HAP-1 (cell line): Measurements from ENCODE around the gene KCNMA1.

Experiments
- DNase-seq, 2 experiments: peaks; one replicate each; pipeline ENCODE4 v3.0.0-alpha.2; 2016 to 2020; ENCODE audit warnings: low spot score in 2 of 2
- H3K27me3 ChIP-seq: fragments of 250-450 bp; sonication (Bioruptor Pico); 2 replicates; pipeline ENCODE4 v1.5.1; 2020; ENCODE audit warnings: low read depth, mild to moderate bottlenecking, moderate library complexity
- H3K36me3 ChIP-seq: fragments of 250-450 bp; sonication (Bioruptor Pico); replicated peaks from 2 replicates; pipeline ENCODE4 v1.5.1; 2020; ENCODE audit warnings: mild to moderate bottlenecking
- H3K4me1 ChIP-seq: fragments of 250-450 bp; sonication (Bioruptor Pico); 2 replicates; pipeline ENCODE4 v1.5.1; 2020; ENCODE audit warnings: mild to moderate bottlenecking
- H3K4me3 ChIP-seq: fragments of 250-450 bp; sonication (Bioruptor Pico); 2 replicates; pipeline ENCODE4 v1.5.1; 2020; ENCODE audit warnings: mild to moderate bottlenecking, moderate library complexity
- H3K9me3 ChIP-seq: fragments of 250-450 bp; sonication (Bioruptor Pico); 2 replicates; pipeline ENCODE4 v1.5.1; 2020; ENCODE audit warnings: mild to moderate bottlenecking, moderate library complexity
- in situ Hi-C: fragments of 300-500 bp; cut with MboI; formaldehyde crosslinking; loops from 3 replicates; pipeline ENCODE4 v1.14.3; 2020; ENCODE audit warnings: low sequenced_read_pairs, inconsistent platforms, mixed read lengths

Gene KCNMA1

DNA sequence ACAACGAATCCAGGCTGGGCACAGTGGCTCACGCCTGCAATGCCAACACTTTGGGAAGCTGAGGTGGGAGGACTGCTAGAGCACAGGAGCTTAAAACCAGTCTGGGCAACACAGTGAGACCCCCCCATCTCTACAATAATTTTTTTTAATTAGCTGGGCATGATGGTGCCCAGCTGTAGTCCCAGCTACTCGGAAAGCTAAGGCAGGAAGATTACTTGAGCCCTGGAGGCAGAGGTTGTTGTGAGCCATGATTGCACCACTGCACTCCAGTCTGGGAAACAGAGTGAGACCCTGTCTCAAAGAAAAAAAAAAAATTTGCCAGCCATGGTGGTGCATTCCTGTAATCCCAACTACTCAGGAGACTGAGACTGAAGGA lies 396.3 kb downstream of the KCNMA1 start:
- H3K4me1 ChIP-seq: no peaks in the 10 kb centered on the region
- DNase-seq: no peak
- H3K4me3 ChIP-seq: no peak overlapping the region
- H3K36me3 ChIP-seq: no peaks in the 10 kb centered on the region
- no peaks in the 10 kb centered on the region for H3K27me3 ChIP-seq
- in situ Hi-C loops: no loop called here
- H3K9me3 ChIP-seq: no peaks in the 10 kb centered on the region

DNA sequence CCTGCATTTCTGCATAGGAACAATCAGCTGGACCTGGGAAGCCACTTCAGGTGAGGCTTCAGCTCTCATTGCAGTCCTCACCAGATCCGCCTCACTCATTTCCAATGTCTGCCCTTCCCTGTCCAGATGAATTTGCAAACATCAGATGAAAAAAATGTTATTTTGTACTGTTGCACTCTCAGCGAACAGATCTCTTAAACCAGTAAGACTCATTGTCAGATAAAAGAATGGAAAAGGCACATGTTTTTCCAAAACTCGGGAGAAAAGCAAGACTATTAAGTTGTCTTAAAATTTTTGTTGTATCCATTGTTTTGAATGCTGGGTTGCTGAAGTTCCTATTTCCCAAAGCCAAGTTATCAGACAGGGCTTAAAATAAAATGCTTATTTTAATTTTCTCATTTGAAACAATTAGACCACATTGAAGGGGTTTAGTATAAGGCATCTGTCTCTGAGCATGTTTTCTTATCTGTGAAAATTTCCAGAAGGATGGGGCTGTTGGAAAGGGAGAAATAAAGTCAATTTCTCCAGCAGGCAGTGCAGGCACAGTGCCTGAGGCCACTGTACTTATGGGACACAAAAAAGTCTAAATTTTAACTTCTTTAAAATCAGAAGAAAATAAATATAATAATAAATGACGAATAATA lies 396.8 kb downstream of the KCNMA1 start:
- H3K9me3 ChIP-seq: no peaks in the 10 kb centered on the region
- in situ Hi-C loops: no loop called here
- no peak overlapping the region for H3K4me3 ChIP-seq
- no peaks in the 10 kb centered on the region for H3K4me1 ChIP-seq
- no peaks in the 10 kb centered on the region for H3K27me3 ChIP-seq
- DNase-seq: no peak
- H3K36me3 ChIP-seq: no peaks in the 10 kb centered on the region

DNA sequence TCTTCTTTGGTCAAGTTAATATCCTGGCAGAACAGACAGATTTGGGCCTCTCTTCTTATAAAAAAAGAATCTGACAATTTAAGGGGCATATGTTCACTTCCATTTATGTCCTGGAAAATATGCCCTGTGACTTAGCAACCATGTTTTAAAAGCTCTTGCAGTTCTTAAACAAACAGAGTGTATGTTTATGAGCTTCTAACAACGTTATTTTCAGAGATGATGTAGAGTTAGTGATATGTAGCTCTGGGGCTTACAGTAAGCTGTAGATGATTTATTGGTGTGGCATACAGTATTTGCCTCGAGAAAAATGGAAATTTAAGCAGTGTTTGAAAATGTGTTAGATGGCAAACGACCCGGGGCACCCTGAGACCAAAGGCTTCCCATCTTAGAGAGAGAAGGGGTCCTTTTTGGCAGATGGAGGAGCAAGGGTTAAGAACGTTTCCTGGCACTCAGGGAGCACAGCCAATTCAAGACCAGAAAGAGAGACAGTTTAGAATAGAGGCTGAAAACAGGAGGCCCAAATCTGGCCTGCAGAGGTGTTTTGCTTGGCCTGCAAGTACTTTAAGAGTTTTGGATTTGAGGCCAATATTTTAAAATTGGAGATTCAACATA lies 397.5 kb downstream of the KCNMA1 start:
- Histone ChIP-seq H3K4me3 (no peak overlapping the region), H3K27me3 (no peaks in the 10 kb centered on the region), H3K36me3 (no peaks in the 10 kb centered on the region), H3K4me1 (no peaks in the 10 kb centered on the region), H3K9me3 (no peaks in the 10 kb centered on the region)
- DNase-seq: no peak
- in situ Hi-C loops: no loop called here

DNA sequence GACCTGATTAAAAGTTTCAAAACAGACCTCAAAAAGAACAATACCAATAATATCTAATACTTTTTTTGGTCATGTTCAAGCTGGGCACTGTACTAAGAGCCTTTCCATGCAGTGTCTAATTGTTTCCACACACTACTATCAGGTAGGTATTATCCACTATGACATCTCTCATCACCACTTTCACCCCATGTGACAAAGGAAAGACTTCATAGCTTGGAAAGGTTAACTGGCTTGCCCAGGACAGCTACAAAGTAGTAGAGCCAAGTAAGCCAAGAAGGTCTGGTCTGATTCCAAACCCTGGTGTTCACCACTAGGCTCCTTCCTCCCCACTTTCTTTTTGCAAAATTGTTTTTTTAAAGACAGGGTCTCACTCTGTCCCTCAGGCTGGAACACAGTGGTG lies 400.5 kb downstream of the KCNMA1 start:
- H3K4me1 ChIP-seq: no peaks in the 10 kb centered on the region
- in situ Hi-C loops: no loop called here
- H3K4me3 ChIP-seq: no peak overlapping the region
- H3K27me3 ChIP-seq: no peaks in the 10 kb centered on the region
- H3K9me3 ChIP-seq: no peaks in the 10 kb centered on the region
- no peak for DNase-seq
- no peaks in the 10 kb centered on the region for H3K36me3 ChIP-seq

DNA sequence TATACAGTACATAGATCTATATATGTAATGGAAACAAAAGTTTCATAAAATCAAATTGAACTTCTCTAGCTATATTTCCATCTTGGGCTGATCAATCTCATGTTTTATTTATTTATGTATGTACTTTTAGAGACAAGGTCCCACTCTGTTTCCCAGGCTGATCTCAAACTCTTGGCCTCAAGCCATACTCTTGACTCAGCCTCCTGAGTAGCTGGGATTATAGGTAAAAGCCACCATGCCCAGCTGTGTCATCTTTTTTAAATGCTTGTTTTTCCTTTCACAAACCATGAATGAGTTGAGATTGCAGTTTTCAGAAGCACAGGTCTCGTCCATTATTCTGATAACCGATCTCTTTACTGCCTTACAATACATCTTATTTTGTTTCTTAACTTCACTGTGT lies 400.9 kb downstream of the KCNMA1 start:
- no peak overlapping the region for H3K4me3 ChIP-seq
- in situ Hi-C loops: no loop called here
- H3K36me3 ChIP-seq: no peaks in the 10 kb centered on the region
- H3K27me3 ChIP-seq: no peaks in the 10 kb centered on the region
- H3K9me3 ChIP-seq: no peaks in the 10 kb centered on the region
- no peaks in the 10 kb centered on the region for H3K4me1 ChIP-seq
- DNase-seq: no peak

DNA sequence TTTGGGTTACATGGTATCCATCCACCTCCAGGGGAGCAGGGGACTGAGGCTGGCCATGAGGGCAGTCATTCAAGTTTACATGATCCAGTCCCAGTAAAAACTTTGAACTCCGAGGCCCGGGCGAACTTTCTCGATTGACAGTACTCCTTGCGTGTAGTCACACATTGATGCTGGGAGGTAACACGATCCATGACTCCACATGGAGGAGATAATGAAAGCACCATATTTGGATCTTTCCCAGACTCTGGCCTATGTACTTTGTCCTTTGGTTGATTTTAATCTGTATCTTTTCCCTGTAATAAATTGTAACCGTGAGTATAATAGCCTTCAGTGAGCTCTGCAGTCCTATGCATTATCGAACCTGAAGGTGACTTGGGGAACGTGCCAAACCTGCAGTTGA lies 401.6 kb downstream of the KCNMA1 start:
- no peak for DNase-seq
- H3K4me1 ChIP-seq: no peaks in the 10 kb centered on the region
- no peaks in the 10 kb centered on the region for H3K36me3 ChIP-seq
- in situ Hi-C loops: no loop called here
- no peak overlapping the region for H3K4me3 ChIP-seq
- no peaks in the 10 kb centered on the region for H3K9me3 ChIP-seq
- H3K27me3 ChIP-seq: no peaks in the 10 kb centered on the region

DNA sequence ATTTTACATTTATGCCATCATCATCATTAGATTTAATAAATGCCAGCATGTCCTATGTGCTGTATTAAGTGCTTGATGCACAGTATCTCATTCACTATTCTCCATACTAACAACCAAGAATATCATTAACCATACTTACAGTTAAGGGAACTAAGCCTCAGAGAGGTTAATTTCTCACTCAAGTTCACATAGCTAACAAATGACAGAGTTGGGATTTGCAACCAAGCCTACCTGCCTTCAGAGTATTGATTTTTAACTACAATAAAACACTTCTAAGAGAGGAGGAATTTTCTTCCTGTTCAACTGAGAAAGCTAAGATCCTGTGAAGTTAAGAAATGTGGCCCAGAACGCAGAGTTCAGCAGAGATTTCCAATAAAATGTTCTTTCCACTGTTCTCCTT lies 403.0 kb downstream of the KCNMA1 start:
- no peak for DNase-seq
- H3K27me3 ChIP-seq: no peaks in the 10 kb centered on the region
- in situ Hi-C loops: no loop called here
- no peaks in the 10 kb centered on the region for H3K4me1 ChIP-seq
- no peaks in the 10 kb centered on the region for H3K9me3 ChIP-seq
- H3K36me3 ChIP-seq: no peaks in the 10 kb centered on the region
- H3K4me3 ChIP-seq: no peak overlapping the region

DNA sequence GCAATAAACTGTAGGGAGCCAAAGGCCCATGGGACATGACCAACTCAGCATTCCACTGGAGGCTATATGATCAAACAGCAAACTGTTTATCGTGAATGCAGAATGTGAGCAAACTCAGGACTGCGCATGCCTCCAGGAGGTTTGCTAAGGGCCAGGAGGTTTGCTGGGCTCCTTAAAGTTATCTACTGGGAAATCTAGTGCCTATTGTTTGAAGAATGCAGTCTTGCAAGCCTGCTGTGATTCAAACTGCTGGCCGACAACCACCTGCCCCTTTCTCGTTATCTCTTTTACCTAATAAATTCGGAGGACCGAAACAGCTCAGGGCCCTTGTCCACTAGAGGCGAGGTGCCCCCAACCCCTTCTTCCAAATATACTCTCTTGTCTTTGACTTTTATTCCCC lies 404.1 kb downstream of the KCNMA1 start:
- Histone ChIP-seq H3K9me3 (no peaks in the 10 kb centered on the region), H3K4me3 (no peak overlapping the region), H3K4me1 (no peaks in the 10 kb centered on the region), H3K36me3 (no peaks in the 10 kb centered on the region), H3K27me3 (no peaks in the 10 kb centered on the region)
- DNase-seq: no peak
- in situ Hi-C loops: no loop called here

DNA sequence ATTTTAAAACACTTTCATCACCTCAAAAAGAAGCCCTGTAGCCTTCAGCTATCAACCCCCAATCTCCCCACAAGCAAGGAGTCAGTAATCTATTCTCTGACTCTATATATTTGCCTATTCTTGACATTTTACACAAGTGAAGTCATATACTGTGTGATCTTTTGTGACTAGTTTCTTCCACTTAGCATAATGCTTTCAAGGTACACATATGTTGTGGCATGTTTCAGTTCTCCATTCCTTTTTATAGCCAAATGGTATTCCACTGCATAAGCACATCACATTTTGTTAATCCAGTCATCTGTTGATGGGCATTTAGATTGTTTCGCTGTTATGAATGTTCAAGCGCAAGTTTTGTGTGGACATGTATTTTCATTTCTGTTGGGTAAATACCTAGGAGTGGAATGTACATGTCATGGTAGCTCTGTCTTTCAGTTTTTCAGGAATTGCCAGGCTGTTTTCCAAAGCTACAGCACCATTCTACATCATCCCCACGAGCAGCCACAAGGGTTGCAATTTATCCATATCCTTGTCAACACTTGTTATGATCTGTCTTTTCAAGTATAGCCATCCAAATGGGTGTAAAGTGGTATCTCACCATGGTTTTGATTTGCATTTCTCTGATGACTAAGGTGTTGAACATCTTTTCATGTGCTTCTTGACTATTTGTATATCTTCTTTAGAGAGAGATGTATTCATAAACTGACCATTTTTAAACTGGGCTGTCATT lies 405.6 kb downstream of the KCNMA1 start:
- Histone ChIP-seq H3K36me3 (no peaks in the 10 kb centered on the region), H3K4me3 (no peak overlapping the region), H3K9me3 (no peaks in the 10 kb centered on the region), H3K4me1 (no peaks in the 10 kb centered on the region), H3K27me3 (no peaks in the 10 kb centered on the region)
- DNase-seq: no peak
- in situ Hi-C loops: no loop called here

DNA sequence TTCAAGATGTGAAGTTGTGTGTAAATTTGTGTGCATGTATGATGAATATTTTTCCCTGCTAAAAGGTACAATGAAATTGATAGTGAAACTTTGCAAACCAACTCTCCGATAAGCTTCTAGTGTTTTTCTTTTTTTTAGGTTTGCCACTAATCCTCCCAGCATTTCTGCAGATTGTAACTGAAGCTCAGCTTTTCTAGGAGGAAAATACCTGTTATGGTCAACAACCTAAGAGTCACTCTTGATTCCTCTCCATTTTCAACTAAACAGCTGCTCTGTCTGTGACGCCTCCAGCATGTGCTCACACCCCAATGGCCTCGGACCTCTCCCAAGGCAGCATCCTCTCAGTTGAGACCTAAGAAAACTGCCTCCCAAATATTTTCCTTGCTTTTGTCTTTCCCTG lies 406.2 kb downstream of the KCNMA1 start:
- H3K9me3 ChIP-seq: no peaks in the 10 kb centered on the region
- H3K36me3 ChIP-seq: no peaks in the 10 kb centered on the region
- H3K4me3 ChIP-seq: no peak overlapping the region
- no peak for DNase-seq
- in situ Hi-C loops: no loop called here
- H3K27me3 ChIP-seq: no peaks in the 10 kb centered on the region
- H3K4me1 ChIP-seq: no peaks in the 10 kb centered on the region

DNA sequence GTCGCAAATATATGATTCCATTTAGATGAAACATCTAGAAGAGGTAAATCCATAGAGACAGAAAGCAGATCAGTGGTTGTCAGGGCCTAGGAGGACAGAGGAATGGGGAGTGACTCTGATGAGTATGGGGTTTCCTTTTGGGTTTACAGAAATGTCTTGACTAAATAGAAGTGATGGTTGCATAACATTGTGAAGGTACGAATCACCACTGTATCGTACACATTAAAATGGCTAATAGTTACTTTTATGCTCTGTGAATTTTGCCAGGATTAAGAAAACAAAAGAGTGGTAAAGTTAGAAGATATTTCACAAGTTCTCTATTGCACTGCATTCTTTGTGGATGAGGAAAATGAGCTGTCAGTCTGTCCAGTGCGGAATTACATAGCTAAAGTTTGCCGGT lies 407.4 kb downstream of the KCNMA1 start:
- DNase-seq: no peak
- in situ Hi-C loops: no loop called here
- no peaks in the 10 kb centered on the region for H3K9me3 ChIP-seq
- H3K4me3 ChIP-seq: no peak overlapping the region
- no peaks in the 10 kb centered on the region for H3K27me3 ChIP-seq
- no peaks in the 10 kb centered on the region for H3K4me1 ChIP-seq
- no peaks in the 10 kb centered on the region for H3K36me3 ChIP-seq

DNA sequence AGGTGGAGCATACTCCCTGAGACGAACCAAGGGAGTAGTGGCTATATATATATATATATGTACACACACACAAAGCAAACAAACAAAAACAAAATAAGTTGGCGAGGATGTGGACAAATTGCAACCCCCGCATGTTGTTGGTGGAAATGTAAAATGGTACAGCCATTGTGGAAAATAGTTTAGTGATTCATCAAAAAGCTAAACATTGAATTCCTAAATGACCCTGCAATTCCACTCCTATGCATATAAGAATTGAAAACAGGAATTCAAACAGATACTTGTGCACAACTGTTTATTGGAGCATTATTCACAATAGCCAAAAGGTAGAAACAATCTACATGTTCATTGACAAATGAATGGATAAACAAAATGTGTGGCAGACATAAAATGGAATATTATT lies 407.9 kb downstream of the KCNMA1 start:
- no peak overlapping the region for H3K4me3 ChIP-seq
- no peak for DNase-seq
- H3K9me3 ChIP-seq: no peaks in the 10 kb centered on the region
- no peaks in the 10 kb centered on the region for H3K36me3 ChIP-seq
- no peaks in the 10 kb centered on the region for H3K4me1 ChIP-seq
- in situ Hi-C loops: no loop called here
- H3K27me3 ChIP-seq: no peaks in the 10 kb centered on the region

DNA sequence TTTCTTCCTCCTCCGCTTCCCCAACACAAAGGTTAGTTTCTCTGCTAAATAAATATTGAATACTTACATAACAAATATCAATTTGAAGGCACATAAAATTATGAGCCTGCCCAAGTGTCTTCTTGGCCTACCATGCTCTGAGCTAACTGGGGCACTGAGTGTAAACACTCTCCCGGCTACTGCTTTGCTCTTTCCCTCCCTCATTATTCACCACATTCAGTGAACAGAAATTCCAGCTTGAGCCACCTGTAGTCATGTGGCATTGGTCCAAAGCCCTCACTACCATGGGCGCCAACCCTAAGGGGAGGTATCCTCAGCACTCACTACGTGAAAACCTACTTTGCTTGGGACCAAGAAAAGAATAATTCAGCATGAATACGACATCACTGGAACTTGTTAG lies 409.0 kb downstream of the KCNMA1 start:
- Histone ChIP-seq H3K4me1 (no peaks in the 10 kb centered on the region), H3K4me3 (no peak overlapping the region), H3K27me3 (no peaks in the 10 kb centered on the region), H3K36me3 (no peaks in the 10 kb centered on the region), H3K9me3 (no peaks in the 10 kb centered on the region)
- in situ Hi-C loops: no loop called here
- DNase-seq: no peak

DNA sequence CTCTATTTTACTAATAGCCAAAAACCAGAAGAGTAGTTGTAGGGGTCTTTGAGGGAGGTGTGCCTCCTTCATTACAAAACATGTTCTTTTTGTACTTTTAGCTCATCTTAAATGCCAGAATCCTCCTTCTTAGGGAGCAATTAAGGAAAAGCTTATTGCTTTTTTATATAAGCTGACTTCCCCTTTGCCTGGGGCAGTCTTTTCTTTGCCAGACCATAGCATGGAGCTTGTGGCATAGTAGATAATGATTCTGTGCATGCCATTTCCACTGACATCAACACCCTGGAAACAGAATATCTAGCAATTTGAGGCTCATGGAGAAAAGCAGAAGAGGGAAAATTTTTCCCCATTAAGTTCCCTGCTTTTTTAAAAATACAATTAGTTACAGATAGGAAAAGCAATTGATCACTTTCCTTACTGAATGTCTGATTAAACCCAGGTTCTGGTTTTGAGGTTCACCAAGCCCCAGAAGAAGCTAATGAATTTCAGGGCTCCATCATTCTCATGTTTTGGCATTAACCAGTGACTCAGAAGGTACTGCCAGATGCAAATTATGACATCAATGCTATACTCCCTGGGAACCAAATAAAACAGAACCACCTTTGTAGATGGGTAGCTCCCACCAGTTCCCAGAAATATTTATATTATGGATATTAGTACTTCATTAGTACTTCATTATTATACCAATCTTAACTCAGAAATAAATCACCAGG lies 410.6 kb downstream of the KCNMA1 start:
- in situ Hi-C loops: no loop called here
- no peaks in the 10 kb centered on the region for H3K4me1 ChIP-seq
- no peaks in the 10 kb centered on the region for H3K9me3 ChIP-seq
- H3K36me3 ChIP-seq: no peaks in the 10 kb centered on the region
- no peaks in the 10 kb centered on the region for H3K27me3 ChIP-seq
- H3K4me3 ChIP-seq: no peak overlapping the region
- no peak for DNase-seq
